ENCODE results near the gene ARHGEF28.

The ARHGEF28 gene

GRCh38 chr5:73678807-73679206, 52.8 kb downstream of the ARHGEF28 start:
- Histone ChIP-seq H3K4me3 (no peak overlapping the region), H3K27ac (no peak overlapping the region)
- no peak for DNase-seq (ENCODE audit: low spot score)
- TF ChIP-seq, protein P1, sequence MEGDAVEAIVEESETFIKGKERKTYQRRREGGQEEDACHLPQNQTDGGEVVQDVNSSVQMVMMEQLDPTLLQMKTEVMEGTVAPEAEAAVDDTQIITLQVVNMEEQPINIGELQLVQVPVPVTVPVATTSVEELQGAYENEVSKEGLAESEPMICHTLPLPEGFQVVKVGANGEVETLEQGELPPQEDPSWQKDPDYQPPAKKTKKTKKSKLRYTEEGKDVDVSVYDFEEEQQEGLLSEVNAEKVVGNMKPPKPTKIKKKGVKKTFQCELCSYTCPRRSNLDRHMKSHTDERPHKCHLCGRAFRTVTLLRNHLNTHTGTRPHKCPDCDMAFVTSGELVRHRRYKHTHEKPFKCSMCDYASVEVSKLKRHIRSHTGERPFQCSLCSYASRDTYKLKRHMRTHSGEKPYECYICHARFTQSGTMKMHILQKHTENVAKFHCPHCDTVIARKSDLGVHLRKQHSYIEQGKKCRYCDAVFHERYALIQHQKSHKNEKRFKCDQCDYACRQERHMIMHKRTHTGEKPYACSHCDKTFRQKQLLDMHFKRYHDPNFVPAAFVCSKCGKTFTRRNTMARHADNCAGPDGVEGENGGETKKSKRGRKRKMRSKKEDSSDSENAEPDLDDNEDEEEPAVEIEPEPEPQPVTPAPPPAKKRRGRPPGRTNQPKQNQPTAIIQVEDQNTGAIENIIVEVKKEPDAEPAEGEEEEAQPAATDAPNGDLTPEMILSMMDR (IDR thresholded peaks at IDR 0.05): no peak

DNA sequence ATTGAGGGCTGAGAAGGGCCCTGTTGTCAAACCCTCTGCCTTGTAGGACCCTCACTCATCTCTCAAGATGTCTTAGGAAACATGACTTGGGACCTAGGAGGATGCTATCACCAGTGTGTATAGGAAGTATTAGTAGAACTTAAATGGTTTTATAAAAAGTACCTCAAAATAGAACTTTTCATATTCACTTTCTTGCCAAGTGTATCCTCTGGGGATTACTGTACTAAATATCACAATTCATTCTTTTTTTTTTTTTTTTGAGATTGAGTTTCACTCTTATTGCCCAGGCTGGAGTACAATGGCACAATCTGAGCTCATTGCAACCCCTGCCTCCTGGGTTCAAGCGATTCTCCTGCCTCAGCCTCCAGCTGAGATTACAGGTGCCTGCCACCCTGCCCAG, 56.2 kb downstream of the ARHGEF28 start:
- TF ChIP-seq, protein P1 (IDR thresholded peaks at IDR 0.05): no peak
- no peak for DNase-seq (ENCODE audit: low spot score)
- Histone ChIP-seq H3K4me3 (no peak overlapping the region), H3K27ac (no peak overlapping the region)

- no peak for DNase-seq (ENCODE audit: low spot score)
- TF ChIP-seq, protein P1 (IDR thresholded peaks at IDR 0.05): no peak
- Histone ChIP-seq H3K27ac (no peak overlapping the region), H3K4me3 (no peak overlapping the region)
Observed at GRCh38 chr5:73684691-73685090, 58.7 kb downstream of the ARHGEF28 start.

GRCh38 chr5:73686912-73687311, 60.9 kb downstream of the ARHGEF28 start:
- DNase-seq (ENCODE audit: low spot score): no peak
- no peak overlapping the region for H3K4me3 ChIP-seq
- H3K27ac ChIP-seq: no peak overlapping the region
- TF ChIP-seq, protein P1 (IDR thresholded peaks at IDR 0.05): no peak

DNA sequence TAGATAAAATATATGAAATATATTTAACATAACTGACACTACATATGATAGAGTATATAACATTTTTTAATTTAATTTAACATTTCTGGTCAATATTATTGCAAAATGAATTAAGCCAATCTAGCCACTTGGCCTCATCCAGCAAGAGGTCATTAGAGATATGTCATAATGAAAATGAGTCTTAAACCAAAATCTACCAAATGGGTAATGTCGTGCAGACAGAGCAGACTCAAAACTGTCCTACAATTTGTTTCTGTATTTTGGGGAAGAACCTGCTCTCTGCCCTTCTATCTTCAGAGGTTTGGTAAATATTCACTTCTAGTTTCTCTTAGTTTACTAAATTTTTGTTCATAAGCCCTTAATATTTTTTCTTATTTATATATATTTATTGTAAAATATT, 61.4 kb downstream of the ARHGEF28 start:
- DNase-seq (ENCODE audit: low spot score): no peak
- Histone ChIP-seq H3K4me3 (no peak overlapping the region), H3K27ac (no peak overlapping the region)
- TF ChIP-seq, protein P1 (IDR thresholded peaks at IDR 0.05): no peak

- Histone ChIP-seq H3K4me3 (no peak overlapping the region), H3K27ac (no peak overlapping the region)
- DNase-seq (ENCODE audit: low spot score): no peak
- TF ChIP-seq, protein P1 (IDR thresholded peaks at IDR 0.05): no peak
Observed at GRCh38 chr5:73690015-73690414, 64.0 kb downstream of the ARHGEF28 start.

- TF ChIP-seq, protein P1 (IDR thresholded peaks at IDR 0.05): no peak
- Histone ChIP-seq H3K4me3 (no peak overlapping the region), H3K27ac (no peak overlapping the region)
- DNase-seq (ENCODE audit: low spot score): no peak
Observed at GRCh38 chr5:73691302-73692080, 65.5 kb downstream of the ARHGEF28 start.

All from coronary artery (tissue), 2 donors.